CD14-positive monocyte (primary cell): ENCODE data around the gene CNTNAP5. TPM values are rescaled to one million over a fixed set of nuclear protein-coding genes. Genes with fewer than 3 reads are reported as not detected.

Experiments used
- DNase-seq, 3 donors: peaks; one replicate each; pipeline ENCODE4 v3.0.0-alpha.2; 2011 to 2022
- H2AFZ ChIP-seq: 2 replicates; pipeline ENCODE4 v1.6.0; 2012; ENCODE audit warnings: mild to moderate bottlenecking, low read depth, low read length, inconsistent platforms; ENCODE audit not compliant: insufficient read depth, poor library complexity, severe bottlenecking
- H3K27ac ChIP-seq, 2 donors: 1 replicate in 1 of 2; 2 replicates in 1 of 2; pipeline ENCODE4 v1.5.1; 2012 to 2013; ENCODE audit warnings: low read length in 2 of 2, control low read depth in 1 of 2, inconsistent platforms in 1 of 2, low read depth in 1 of 2, mild to moderate bottlenecking in 1 of 2
- H3K27me3 ChIP-seq, 2 donors: one replicate each; pipeline versions ENCODE4 v1.6.0 to v1.6.1; 2011 to 2013; ENCODE audit warnings: low read length in 2 of 2; ENCODE audit not compliant: control insufficient read depth in 2 of 2, insufficient read depth in 2 of 2
- H3K36me3 ChIP-seq, 2 donors: replicated peaks in 1 of 2; 1 replicate in 1 of 2; 2 replicates in 1 of 2; pipeline versions ENCODE4 v1.5.1 to v1.6.1; 2012 to 2013; ENCODE audit warnings: low read length in 2 of 2, control low read depth in 1 of 2, inconsistent platforms in 1 of 2, mild to moderate bottlenecking in 1 of 2; ENCODE audit not compliant: insufficient read depth in 2 of 2, control insufficient read depth in 1 of 2
- H3K4me1 ChIP-seq, 2 donors: 1 replicate in 1 of 2; 2 replicates in 1 of 2; pipeline versions ENCODE4 v1.5.1 to v1.6.1; 2012 to 2013; ENCODE audit warnings: low read length in 2 of 2, control low read depth in 1 of 2, inconsistent platforms in 1 of 2, mild to moderate bottlenecking in 1 of 2, moderate library complexity in 1 of 2; ENCODE audit not compliant: insufficient read depth in 2 of 2, control insufficient read depth in 1 of 2
- H3K4me2 ChIP-seq: replicated peaks from 2 replicates; pipeline ENCODE3; 2012; ENCODE audit warnings: low read length, moderate library complexity, mild to moderate bottlenecking; ENCODE audit not compliant: poor library complexity, severe bottlenecking; ENCODE audit errors: extremely low read depth
- H3K4me3 ChIP-seq, 3 experiments: fragments of 200-600 bp in 1 of 3; sonication (generic) in 1 of 3; replicated peaks in 1 of 3; 1 replicate in 2 of 3; 2 replicates in 1 of 3; pipeline ENCODE4 v1.5.1; 2011 to 2013; ENCODE audit warnings: low read length in 3 of 3, mild to moderate bottlenecking in 3 of 3, control low read depth in 2 of 3, low read depth in 2 of 3, inconsistent platforms in 1 of 3, moderate library complexity in 1 of 3
- H3K79me2 ChIP-seq: 2 replicates; pipeline ENCODE4 v1.6.0; 2012; ENCODE audit warnings: mild to moderate bottlenecking, control low read depth, inconsistent platforms, low read length, moderate library complexity; ENCODE audit not compliant: insufficient read depth
- H3K9ac ChIP-seq: 2 replicates; pipeline ENCODE4 v1.6.0; 2017; ENCODE audit warnings: low read length, mild to moderate bottlenecking; ENCODE audit not compliant: insufficient read depth, poor library complexity, severe bottlenecking
- H3K9me3 ChIP-seq, 2 donors: replicated peaks in 1 of 2; 1 replicate in 1 of 2; 2 replicates in 1 of 2; pipeline versions ENCODE4 v1.5.1 to v1.6.1; 2012 to 2013; ENCODE audit warnings: low read length in 2 of 2, control low read depth in 1 of 2; ENCODE audit not compliant: control insufficient read depth in 1 of 2, insufficient read depth in 1 of 2
- H4K20me1 ChIP-seq: 2 replicates; pipeline ENCODE4 v1.6.0; 2012; ENCODE audit warnings: mild to moderate bottlenecking, low read length, control low read depth, moderate library complexity; ENCODE audit not compliant: insufficient read depth
- H3K27ac Mint-ChIP-seq, 7 donors: one replicate each; pipeline ENCODE4 v1.8.0; 2020; ENCODE audit warnings: mild to moderate bottlenecking in 7 of 7, mixed read lengths in 7 of 7, moderate library complexity in 6 of 7, inconsistent platforms in 2 of 7
- H3K27me3 Mint-ChIP-seq, 3 donors: one replicate each; pipeline ENCODE4 v1.8.0; 2021 to 2022; ENCODE audit warnings: low read depth in 3 of 3, mild to moderate bottlenecking in 3 of 3, mixed read lengths in 3 of 3, moderate library complexity in 3 of 3, inconsistent platforms in 1 of 3
- H3K36me3 Mint-ChIP-seq, 2 donors: one replicate each; pipeline ENCODE4 v1.8.0; 2020; ENCODE audit warnings: mixed read lengths in 2 of 2, inconsistent platforms in 1 of 2, mild to moderate bottlenecking in 1 of 2
- H3K4me1 Mint-ChIP-seq: one replicate; pipeline ENCODE4 v1.8.0; 2020; ENCODE audit warnings: mild to moderate bottlenecking, mixed read lengths
- H3K4me3 Mint-ChIP-seq, 2 donors: one replicate each; pipeline ENCODE4 v1.8.0; 2020; ENCODE audit warnings: mild to moderate bottlenecking in 2 of 2, mixed read lengths in 2 of 2, moderate library complexity in 1 of 2
- H3K9me3 Mint-ChIP-seq, 7 donors: one replicate each; pipeline ENCODE4 v1.8.0; 2020 to 2022; ENCODE audit warnings: mixed read lengths in 7 of 7, mild to moderate bottlenecking in 6 of 7, moderate library complexity in 6 of 7, inconsistent platforms in 2 of 7
- WGBS: methylation state at CpG from one replicate; pipeline ENCODE4 v1.1.5; 2013; ENCODE audit warnings: missing lambda C conversion rate; ENCODE audit not compliant: insufficient coverage; 5-methylcytosine and 5-hydroxymethylcytosine counted together
- intact Hi-C, 2 donors: fragments of 100-400 bp; cut with micrococcal nuclease; formaldehyde crosslinking; loops; one replicate each; pipeline versions ENCODE4 v1.15.0 to v1.15.1; 2023
- polyA plus RNA-seq, 3 donors: library from polyadenylated mRNA; depleted of rRNA in 1 of 3; unstranded in 2 of 3; stranded (reverse) in 1 of 3; fragments of 300-500 nt in 2 of 3; fragments of >200 nt in 1 of 3; fragmentation: Illumina TruSeq in 2 of 3; gene quantifications; 1 replicate in 2 of 3; 2 replicates in 1 of 3; pipeline ENCODE4 v1.2.3, GENCODE V29; 2012 to 2021
- TF ChIP-seq, protein P1 (sequence below): fragments of 200-600 bp; IDR thresholded peaks from one replicate; pipeline ENCODE4 v1.8.0; 2022; ENCODE audit warnings: antibody characterized with exemption, mild to moderate bottlenecking

The CNTNAP5 gene
- polyA plus RNA-seq, 3 donors = not detected

DNA sequence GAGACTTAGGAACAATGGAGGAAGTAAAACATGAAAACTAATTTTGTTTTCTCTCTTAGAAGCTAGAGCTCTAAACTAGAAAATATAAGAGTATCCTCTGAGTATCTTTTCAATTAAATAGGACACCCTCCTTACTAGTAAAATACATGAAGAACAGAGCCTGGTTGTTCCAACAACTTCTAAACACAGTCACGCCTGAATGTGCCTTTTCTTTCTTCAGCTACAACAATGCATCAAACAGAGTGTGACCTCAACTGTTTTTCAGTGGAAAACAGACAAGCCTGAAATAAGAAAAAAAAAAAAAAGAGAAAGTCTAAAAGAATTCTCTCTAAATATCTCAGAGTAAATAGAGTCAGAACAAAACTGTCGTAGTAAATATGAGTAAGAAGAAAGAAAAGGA lies 928.8 kb downstream of the CNTNAP5 start:
- Mint-ChIP-seq H3K9me3 (peaks cover 0 to 7% (median 3%) of the 10 kb centered on the region in 7 donors), H3K27ac (no peak overlapping the region), H3K27me3 (peaks cover 0 to 2% (median 2%) of the 10 kb centered on the region in 3 donors), H3K4me1 (no peaks in the 10 kb centered on the region), H3K36me3 (no peaks in the 10 kb centered on the region), H3K4me3 (no peak overlapping the region)
- H2AFZ ChIP-seq = no peak overlapping the region
- intact Hi-C loops = no loop called here
- no peaks in the 10 kb centered on the region for H3K79me2 ChIP-seq
- no peak overlapping the region for H3K4me3 ChIP-seq
- DNase-seq = no peak
- H3K27ac ChIP-seq = no peak overlapping the region
- no peak overlapping the region for H3K4me2 ChIP-seq
- TF ChIP-seq, protein P1, sequence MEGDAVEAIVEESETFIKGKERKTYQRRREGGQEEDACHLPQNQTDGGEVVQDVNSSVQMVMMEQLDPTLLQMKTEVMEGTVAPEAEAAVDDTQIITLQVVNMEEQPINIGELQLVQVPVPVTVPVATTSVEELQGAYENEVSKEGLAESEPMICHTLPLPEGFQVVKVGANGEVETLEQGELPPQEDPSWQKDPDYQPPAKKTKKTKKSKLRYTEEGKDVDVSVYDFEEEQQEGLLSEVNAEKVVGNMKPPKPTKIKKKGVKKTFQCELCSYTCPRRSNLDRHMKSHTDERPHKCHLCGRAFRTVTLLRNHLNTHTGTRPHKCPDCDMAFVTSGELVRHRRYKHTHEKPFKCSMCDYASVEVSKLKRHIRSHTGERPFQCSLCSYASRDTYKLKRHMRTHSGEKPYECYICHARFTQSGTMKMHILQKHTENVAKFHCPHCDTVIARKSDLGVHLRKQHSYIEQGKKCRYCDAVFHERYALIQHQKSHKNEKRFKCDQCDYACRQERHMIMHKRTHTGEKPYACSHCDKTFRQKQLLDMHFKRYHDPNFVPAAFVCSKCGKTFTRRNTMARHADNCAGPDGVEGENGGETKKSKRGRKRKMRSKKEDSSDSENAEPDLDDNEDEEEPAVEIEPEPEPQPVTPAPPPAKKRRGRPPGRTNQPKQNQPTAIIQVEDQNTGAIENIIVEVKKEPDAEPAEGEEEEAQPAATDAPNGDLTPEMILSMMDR = no peak
- no CpG with 5 or more reads among the region's 2 CpGs for WGBS
- H4K20me1 ChIP-seq = no peaks in the 10 kb centered on the region
- H3K4me1 ChIP-seq = no peaks in the 10 kb centered on the region
- H3K9ac ChIP-seq = no peak overlapping the region
- H3K27me3 ChIP-seq = no peaks in the 10 kb centered on the region
- H3K36me3 ChIP-seq = no peaks in the 10 kb centered on the region
- peaks cover 5 to 10% of the 10 kb centered on the region in 2 donors for H3K9me3 ChIP-seq

DNA sequence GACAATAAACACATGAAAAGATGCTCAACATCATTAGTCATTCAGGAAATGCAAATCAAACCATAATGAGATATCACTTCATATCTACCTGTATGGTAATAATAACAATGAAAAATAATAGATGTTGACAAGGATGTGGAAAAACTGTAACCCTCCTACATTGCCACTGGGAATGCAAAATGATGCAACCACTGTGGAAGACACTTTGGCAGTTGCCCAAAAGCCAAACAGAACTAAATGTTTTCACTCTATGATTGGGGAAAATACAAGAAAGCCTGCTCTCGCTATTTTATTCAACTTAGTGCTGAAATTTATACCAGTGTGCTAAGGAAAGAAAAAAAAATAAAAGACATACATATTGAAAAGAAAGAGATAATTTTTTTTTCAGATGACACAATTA lies 934.5 kb downstream of the CNTNAP5 start:
- no peak overlapping the region for H3K4me3 ChIP-seq
- H3K27ac ChIP-seq = no peak overlapping the region
- H3K4me2 ChIP-seq = no peak overlapping the region
- H3K27me3 Mint-ChIP-seq = no peaks in the 10 kb centered on the region
- H3K36me3 Mint-ChIP-seq = no peaks in the 10 kb centered on the region
- no peaks in the 10 kb centered on the region for H3K79me2 ChIP-seq
- intact Hi-C loops = no loop called here
- no peak for DNase-seq
- WGBS = no CpG with 5 or more reads among the region's 1 CpG
- no peak overlapping the region for H2AFZ ChIP-seq
- TF ChIP-seq, protein P1 = no peak
- H3K9ac ChIP-seq = no peak overlapping the region
- no peaks in the 10 kb centered on the region for H3K36me3 ChIP-seq
- H3K9me3 ChIP-seq = no peaks in the 10 kb centered on the region
- H3K27ac Mint-ChIP-seq = no peak overlapping the region
- H3K9me3 Mint-ChIP-seq = peaks cover 0 to 9% (median 2%) of the 10 kb centered on the region in 7 donors
- H4K20me1 ChIP-seq = no peaks in the 10 kb centered on the region
- H3K27me3 ChIP-seq = no peaks in the 10 kb centered on the region
- no peaks in the 10 kb centered on the region for H3K4me1 ChIP-seq
- no peak overlapping the region for H3K4me3 Mint-ChIP-seq
- H3K4me1 Mint-ChIP-seq = no peaks in the 10 kb centered on the region
